ENCODE results near the gene DNAH7.

DNAH7 gene

GRCh38 chr2:195899226-195899625 lies 169.4 kb downstream of the DNAH7 start:
- Histone ChIP-seq H3K4me1 (no peaks in the 10 kb centered on the region), H3K36me3 (no peaks in the 10 kb centered on the region), H3K9me3 (no peaks in the 10 kb centered on the region), H3K9ac (no peak overlapping the region), H3K4me2 (no peak overlapping the region), H3K27me3 (no peaks in the 10 kb centered on the region), H3K4me3 (no peak overlapping the region), H3K27ac (no peak overlapping the region), H4K20me1 (no peaks in the 10 kb centered on the region)
- TF ChIP-seq Cebpa-rat (IDR thresholded peaks at IDR 0.05), result no peak

- Histone ChIP-seq H3K27me3 (no peaks in the 10 kb centered on the region), H3K36me3 (no peaks in the 10 kb centered on the region), H3K27ac (no peak overlapping the region), H3K9me3 (no peaks in the 10 kb centered on the region), H4K20me1 (no peaks in the 10 kb centered on the region), H3K4me2 (no peak overlapping the region), H3K4me3 (no peak overlapping the region), H3K9ac (no peak overlapping the region), H3K4me1 (no peaks in the 10 kb centered on the region)
- TF ChIP-seq Cebpa-rat (IDR thresholded peaks at IDR 0.05), result no peak
These were observed 170.0 kb downstream of the DNAH7 start for GRCh38 chr2:195898505-195899191.

- H4K20me1 ChIP-seq, result no peaks in the 10 kb centered on the region
- H3K4me3 ChIP-seq, result no peak overlapping the region
- no peak overlapping the region for H3K27ac ChIP-seq
- H3K27me3 ChIP-seq, result no peaks in the 10 kb centered on the region
- no peaks in the 10 kb centered on the region for H3K36me3 ChIP-seq
- no peaks in the 10 kb centered on the region for H3K9me3 ChIP-seq
- TF ChIP-seq Cebpa-rat (IDR thresholded peaks at IDR 0.05), result no peak
- no peak overlapping the region for H3K4me2 ChIP-seq
- H3K4me1 ChIP-seq, result no peaks in the 10 kb centered on the region
- H3K9ac ChIP-seq, result no peak overlapping the region
These were observed 177.6 kb downstream of the DNAH7 start for GRCh38 chr2:195891081-195891480.

GRCh38 chr2:195879153-195879552 lies 189.5 kb downstream of the DNAH7 start:
- no peak overlapping the region for H3K4me3 ChIP-seq
- H3K27me3 ChIP-seq, result no peaks in the 10 kb centered on the region

GRCh38 chr2:195871326-195871725 lies 197.3 kb downstream of the DNAH7 start:
- Histone ChIP-seq H3K9me3 (no peaks in the 10 kb centered on the region), H3K9ac (no peak overlapping the region), H3K4me2 (no peak overlapping the region), H3K27ac (no peak overlapping the region), H3K27me3 (no peaks in the 10 kb centered on the region), H3K36me3 (no peaks in the 10 kb centered on the region), H3K4me1 (no peaks in the 10 kb centered on the region), H3K4me3 (no peak overlapping the region), H4K20me1 (no peaks in the 10 kb centered on the region)
- TF ChIP-seq Cebpa-rat (IDR thresholded peaks at IDR 0.05), result no peak

More at GRCh38 chr2:195879153-195879552, 189.5 kb downstream of the DNAH7 start:
- Histone ChIP-seq H3K27ac (no peak overlapping the region), H3K9me3 (no peaks in the 10 kb centered on the region), H3K4me1 (no peaks in the 10 kb centered on the region), H3K4me2 (no peak overlapping the region), H4K20me1 (no peaks in the 10 kb centered on the region), H3K36me3 (no peaks in the 10 kb centered on the region), H3K9ac (no peak overlapping the region)
- TF ChIP-seq Cebpa-rat (IDR thresholded peaks at IDR 0.05), result no peak

- no peak overlapping the region for H3K9ac ChIP-seq
- H4K20me1 ChIP-seq, result no peaks in the 10 kb centered on the region
- no peak for TF ChIP-seq Cebpa-rat (IDR thresholded peaks at IDR 0.05)
- no peaks in the 10 kb centered on the region for H3K36me3 ChIP-seq
- H3K9me3 ChIP-seq, result no peaks in the 10 kb centered on the region
- H3K4me1 ChIP-seq, result peaks cover 5% of the 10 kb centered on the region; the same call in 1 of the 2 replicates
- H3K27ac ChIP-seq, result no peak overlapping the region
- H3K4me3 ChIP-seq, result no peak overlapping the region
- H3K27me3 ChIP-seq, result no peaks in the 10 kb centered on the region
- H3K4me2 ChIP-seq, result no peak overlapping the region
These were observed 204.3 kb downstream of the DNAH7 start for GRCh38 chr2:195864316-195864715.

GRCh38 chr2:195863564-195863963 lies 205.1 kb downstream of the DNAH7 start:
- TF ChIP-seq Cebpa-rat (IDR thresholded peaks at IDR 0.05), result no peak
- Histone ChIP-seq H3K36me3 (no peaks in the 10 kb centered on the region), H3K9me3 (no peaks in the 10 kb centered on the region), H3K4me3 (no peak overlapping the region), H3K27ac (no peak overlapping the region), H3K4me2 (no peak overlapping the region), H3K4me1 (peaks cover 5% of the 10 kb centered on the region; the same call in 1 of the 2 replicates), H3K9ac (no peak overlapping the region), H4K20me1 (no peaks in the 10 kb centered on the region), H3K27me3 (no peaks in the 10 kb centered on the region)

- H3K4me2 ChIP-seq, result no peak overlapping the region
- no peak overlapping the region for H3K27ac ChIP-seq
- H3K9ac ChIP-seq, result no peak overlapping the region
- no peaks in the 10 kb centered on the region for H4K20me1 ChIP-seq
- no peaks in the 10 kb centered on the region for H3K27me3 ChIP-seq
- H3K4me3 ChIP-seq, result no peak overlapping the region
- H3K4me1 ChIP-seq, result peaks cover 5% of the 10 kb centered on the region; the same call in 1 of the 2 replicates
- H3K36me3 ChIP-seq, result no peaks in the 10 kb centered on the region
- no peak for TF ChIP-seq Cebpa-rat (IDR thresholded peaks at IDR 0.05)
- H3K9me3 ChIP-seq, result no peaks in the 10 kb centered on the region
These were observed 205.5 kb downstream of the DNAH7 start for GRCh38 chr2:195863121-195863520.

GRCh38 chr2:195861821-195862220 lies 206.8 kb downstream of the DNAH7 start:
- Histone ChIP-seq H3K4me2 (no peak overlapping the region), H3K9me3 (no peaks in the 10 kb centered on the region), H4K20me1 (no peaks in the 10 kb centered on the region), H3K4me1 (peaks cover 5% of the 10 kb centered on the region; the same call in 1 of the 2 replicates), H3K9ac (no peak overlapping the region), H3K27me3 (no peaks in the 10 kb centered on the region), H3K36me3 (no peaks in the 10 kb centered on the region), H3K4me3 (no peak overlapping the region), H3K27ac (no peak overlapping the region)
- no peak for TF ChIP-seq Cebpa-rat (IDR thresholded peaks at IDR 0.05)

GRCh38 chr2:195859513-195859912 lies 209.1 kb downstream of the DNAH7 start:
- no peak for TF ChIP-seq Cebpa-rat (IDR thresholded peaks at IDR 0.05)
- no peak overlapping the region for H3K9ac ChIP-seq
- H3K27me3 ChIP-seq, result no peaks in the 10 kb centered on the region
- no peak overlapping the region for H3K27ac ChIP-seq
- no peaks in the 10 kb centered on the region for H3K9me3 ChIP-seq
- H3K4me2 ChIP-seq, result no peak overlapping the region
- no peaks in the 10 kb centered on the region for H4K20me1 ChIP-seq
- H3K4me3 ChIP-seq, result no peak overlapping the region
- H3K4me1 ChIP-seq, result peaks cover 5% of the 10 kb centered on the region; the same call in 1 of the 2 replicates
- H3K36me3 ChIP-seq, result no peaks in the 10 kb centered on the region

All from BLaER1 (cell line).